HG02840 (cell line): ENCODE data around the gene TRIM44.
A peak's percentile ranks its signal among the peaks of the same experiment; 100 is the strongest.

Source experiments
- ATAC-seq: cut with Tn5 transposase; IDR thresholded peaks from one replicate; pipeline ENCODE4 v1.9.1; 2021; ENCODE audit warnings: mild to moderate bottlenecking, moderate library complexity, moderate number of reproducible peaks; ENCODE audit not compliant: unreplicated experiment, low FRiP score

Gene TRIM44, protein sequence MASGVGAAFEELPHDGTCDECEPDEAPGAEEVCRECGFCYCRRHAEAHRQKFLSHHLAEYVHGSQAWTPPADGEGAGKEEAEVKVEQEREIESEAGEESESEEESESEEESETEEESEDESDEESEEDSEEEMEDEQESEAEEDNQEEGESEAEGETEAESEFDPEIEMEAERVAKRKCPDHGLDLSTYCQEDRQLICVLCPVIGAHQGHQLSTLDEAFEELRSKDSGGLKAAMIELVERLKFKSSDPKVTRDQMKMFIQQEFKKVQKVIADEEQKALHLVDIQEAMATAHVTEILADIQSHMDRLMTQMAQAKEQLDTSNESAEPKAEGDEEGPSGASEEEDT

GRCh38 chr11:35662649-35663407, at the start of gene TRIM44:
TRIM44 (plus strand) TSS chr11:35662775; CDS start chr11:35663112, 337 bp downstream.
- peak; percentile 96 for ATAC-seq

GRCh38 chr11:35614939-35615569, 47.5 kb upstream of the TRIM44 start:
- ATAC-seq = no peak

DNA sequence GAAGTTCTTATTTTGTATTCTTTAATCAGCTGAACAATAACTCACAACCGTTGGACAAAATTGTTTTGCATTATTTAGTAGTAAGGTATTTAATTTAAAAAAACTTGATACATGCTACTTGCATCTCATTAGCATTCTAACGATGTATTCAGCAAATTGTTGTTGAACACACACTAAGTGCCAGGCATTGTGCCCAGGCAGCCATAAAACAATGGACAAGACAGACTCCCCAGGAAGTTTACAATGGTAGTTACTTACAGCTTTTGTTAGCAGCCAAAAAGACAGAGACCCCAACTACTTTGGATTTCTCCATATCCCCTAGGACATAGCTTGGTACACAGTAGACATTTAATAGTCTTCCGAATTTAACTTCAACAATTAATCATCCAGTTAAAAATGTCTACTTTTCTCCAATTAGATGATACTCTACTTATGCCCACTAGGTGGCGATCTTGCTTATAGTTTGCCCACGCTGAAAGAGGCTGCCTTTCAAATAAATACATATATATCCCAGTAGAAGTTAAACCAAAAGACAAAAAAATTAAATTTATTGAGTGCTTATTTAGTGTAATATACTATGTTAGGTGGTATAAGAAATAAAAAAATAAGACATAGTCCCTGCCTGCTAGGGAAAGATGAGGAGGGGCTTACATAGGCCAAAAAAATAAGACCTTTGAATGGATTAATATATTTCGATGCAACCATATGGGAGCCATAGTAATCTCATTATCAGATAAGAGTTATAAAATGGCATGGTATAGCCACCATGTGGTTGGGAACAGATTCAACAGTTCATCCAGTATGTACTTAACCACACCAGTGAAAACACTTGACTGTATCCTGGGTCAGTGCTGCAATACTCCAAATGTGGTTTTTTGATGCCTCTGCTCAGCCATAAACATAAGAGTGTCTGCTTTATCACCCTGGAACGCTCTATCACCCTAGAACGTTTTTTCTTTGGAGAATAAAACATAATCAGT, 46.4 kb upstream of the TRIM44 start:
- ATAC-seq = no peak

DNA sequence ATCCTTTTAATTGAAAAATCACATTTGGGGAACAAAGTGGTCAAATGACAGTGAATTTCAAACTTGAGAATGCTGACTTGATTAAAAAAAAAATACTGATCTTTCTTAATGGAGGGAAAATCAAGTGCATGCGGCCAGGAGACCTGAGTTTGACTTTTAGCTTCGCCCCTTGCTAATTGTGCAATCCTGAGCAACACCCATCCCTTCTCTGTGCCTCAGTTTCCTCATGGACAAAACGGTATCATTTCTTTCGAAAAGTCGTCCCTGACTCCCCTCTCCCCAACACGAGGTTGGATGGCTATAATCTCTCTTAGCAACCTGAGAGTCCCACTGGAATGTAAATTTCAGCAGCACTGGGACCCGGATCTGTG, 45.3 kb upstream of the TRIM44 start:
- no peak for ATAC-seq

- ATAC-seq = peak; percentile 28
Observed at GRCh38 chr11:35617687-35618496, 44.7 kb upstream of the TRIM44 start, which contains the start of gene FJX1. FJX1 (plus strand) TSS chr11:35618460; CDS start chr11:35618637, 177 bp downstream.

GRCh38 chr11:35618497-35619115, 44.0 kb upstream of the TRIM44 start:
- ATAC-seq = peak; percentile 38

DNA sequence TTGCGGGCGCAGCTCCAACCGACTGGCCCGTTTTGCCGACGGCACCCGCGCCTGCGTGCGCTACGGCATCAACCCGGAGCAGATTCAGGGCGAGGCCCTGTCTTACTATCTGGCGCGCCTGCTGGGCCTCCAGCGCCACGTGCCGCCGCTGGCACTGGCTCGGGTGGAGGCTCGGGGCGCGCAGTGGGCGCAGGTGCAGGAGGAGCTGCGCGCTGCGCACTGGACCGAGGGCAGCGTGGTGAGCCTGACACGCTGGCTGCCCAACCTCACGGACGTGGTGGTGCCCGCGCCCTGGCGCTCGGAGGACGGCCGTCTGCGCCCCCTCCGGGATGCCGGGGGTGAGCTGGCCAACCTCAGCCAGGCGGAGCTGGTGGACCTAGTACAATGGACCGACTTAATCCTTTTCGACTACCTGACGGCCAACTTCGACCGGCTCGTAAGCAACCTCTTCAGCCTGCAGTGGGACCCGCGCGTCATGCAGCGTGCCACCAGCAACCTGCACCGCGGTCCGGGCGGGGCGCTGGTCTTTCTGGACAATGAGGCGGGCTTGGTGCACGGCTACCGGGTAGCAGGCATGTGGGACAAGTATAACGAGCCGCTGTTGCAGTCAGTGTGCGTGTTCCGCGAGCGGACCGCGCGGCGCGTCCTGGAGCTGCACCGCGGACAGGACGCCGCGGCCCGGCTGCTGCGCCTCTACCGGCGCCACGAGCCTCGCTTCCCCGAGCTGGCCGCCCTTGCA, 43.3 kb upstream of the TRIM44 start:
- peak; percentile 25 for ATAC-seq

DNA sequence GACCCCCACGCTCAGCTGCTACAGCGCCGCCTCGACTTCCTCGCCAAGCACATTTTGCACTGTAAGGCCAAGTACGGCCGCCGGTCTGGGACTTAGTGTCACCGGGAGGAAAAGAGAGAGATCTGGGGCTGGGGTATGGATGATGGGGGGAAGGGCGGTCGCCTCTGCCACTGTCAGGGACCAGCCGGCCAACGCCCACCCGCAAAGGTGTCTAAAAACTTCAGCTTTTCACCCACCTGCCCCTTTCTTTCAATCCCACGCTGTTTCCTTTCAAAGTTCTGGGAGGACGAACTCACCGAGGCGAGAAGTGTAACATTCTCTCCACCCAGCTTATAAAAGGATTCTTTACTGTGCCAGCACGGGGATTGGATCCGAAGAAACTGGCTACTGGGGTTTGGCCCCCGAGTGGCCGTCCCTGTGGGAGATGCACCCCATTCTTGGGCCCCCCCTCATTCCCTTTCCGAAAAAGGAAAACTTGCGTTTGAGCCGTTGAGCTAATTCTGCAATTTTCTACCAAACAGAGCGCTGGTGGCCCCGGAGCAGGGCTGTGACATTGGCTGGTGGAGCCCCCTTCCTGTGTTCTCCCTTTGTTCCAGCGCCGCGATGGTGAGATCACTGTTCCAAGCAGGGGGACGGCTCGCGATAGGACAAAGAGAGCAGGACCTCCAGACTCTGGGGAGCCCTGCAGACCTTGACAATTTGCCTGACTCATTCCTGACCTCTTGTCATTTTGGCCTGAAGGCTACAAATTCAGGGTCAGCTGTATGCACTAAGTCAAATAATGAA, 42.5 kb upstream of the TRIM44 start:
- ATAC-seq = no peak

- no peak for ATAC-seq
Observed at GRCh38 chr11:35620795-35621194, 41.8 kb upstream of the TRIM44 start.

DNA sequence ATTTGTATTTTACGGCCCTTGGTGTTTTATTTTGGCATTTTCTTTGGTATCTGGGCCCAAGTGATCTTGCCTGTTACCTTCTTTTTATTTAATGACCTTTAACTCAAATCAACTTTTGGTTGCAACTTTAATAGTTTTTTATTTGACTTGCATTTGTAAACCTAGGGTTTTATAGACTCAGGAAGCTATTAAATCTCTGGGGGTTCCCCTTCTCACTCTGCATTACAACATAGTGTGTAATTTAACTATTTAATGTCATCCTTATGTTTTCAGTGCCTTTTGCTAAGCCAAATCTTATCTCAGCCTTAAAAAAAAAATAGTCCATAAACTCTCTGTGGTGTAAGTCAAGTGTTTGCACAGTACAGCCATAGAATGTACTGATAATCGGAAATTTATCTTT, 41.0 kb upstream of the TRIM44 start:
- ATAC-seq = no peak

- ATAC-seq = no peak
Observed at GRCh38 chr11:35622070-35622469, 40.5 kb upstream of the TRIM44 start.

- ATAC-seq = no peak
Observed at GRCh38 chr11:35623621-35624168, 38.9 kb upstream of the TRIM44 start.

DNA sequence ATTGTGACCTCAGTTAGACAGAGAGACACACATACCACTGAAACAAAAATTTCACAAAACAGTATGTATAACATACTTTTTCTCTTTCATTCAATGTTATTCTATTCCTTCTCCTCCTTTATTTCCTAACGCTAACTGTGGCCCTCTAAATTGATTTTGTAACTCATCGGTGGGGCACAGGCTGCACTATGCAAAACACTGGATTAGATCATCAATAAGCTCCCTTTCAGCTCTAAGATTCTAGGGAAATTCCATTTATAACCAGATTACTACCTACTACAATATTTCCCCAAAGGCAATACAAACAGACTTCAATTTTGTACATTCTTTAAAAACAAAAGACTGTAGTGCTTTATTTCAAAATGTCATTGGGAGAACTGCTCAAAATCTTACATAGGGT, 38.3 kb upstream of the TRIM44 start:
- ATAC-seq = no peak

DNA sequence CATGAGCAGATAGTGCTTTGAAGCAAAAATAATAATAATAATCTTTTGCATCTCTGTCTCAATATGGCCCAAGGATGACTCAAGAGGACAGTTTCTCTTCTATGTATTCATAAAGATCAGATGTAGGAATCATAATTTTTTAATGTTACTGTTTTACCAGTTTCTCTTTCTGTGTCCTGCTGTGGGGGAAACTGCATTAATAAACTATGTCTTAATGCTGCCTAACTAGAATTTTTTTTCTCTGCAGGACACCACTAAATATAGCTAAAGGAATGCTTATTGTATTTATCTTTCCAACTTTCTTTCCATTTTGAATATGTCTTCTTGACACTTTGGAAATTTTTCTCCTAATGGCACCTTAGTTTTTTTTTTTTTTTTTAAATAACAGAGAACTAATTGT, 37.8 kb upstream of the TRIM44 start:
- no peak for ATAC-seq

DNA sequence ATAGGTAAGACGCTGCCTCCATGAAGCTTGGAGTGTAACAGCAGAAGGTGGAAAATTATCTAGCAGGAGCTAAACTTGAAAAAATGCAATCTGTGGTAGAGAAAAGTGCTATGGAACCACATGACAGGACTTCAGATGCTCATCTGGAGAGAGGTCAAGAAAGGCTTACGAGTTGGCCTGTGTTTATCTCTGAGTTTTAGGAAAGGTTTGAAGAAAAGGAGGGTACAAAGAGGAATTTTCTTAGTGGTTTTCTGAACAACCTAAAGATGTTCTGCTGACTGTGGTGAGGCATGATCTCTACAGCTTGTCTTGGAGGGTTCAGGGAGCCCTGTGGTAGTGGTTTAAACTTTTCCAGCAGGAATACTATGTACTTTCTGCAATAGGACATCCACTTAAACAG, 36.1 kb upstream of the TRIM44 start:
- no peak for ATAC-seq

- no peak for ATAC-seq
Observed at GRCh38 chr11:35629511-35629910, 33.1 kb upstream of the TRIM44 start.

DNA sequence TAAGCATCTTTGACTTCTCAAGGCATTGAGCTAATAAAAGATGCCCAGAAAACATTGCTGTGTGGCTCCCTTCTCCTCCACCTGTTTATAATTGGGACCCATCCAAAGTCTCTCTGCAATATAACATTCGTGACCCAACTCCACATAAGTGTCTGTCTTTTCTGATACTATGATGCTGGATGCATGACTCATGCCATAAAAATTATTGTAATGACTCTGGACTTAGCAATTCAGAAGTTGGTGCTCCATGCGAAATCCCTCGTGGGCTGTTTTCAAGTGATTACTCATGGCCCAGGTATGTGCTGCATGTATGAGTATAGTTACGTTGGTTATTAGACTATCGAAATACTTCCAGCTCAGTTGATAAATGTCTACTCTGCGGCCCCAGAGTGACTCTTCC, 32.7 kb upstream of the TRIM44 start:
- no peak for ATAC-seq
